ENCODE data around the gene TTLL5.
A peak's percentile ranks its signal among the peaks of the same experiment; 100 is the strongest.

Gene TTLL5

DNA sequence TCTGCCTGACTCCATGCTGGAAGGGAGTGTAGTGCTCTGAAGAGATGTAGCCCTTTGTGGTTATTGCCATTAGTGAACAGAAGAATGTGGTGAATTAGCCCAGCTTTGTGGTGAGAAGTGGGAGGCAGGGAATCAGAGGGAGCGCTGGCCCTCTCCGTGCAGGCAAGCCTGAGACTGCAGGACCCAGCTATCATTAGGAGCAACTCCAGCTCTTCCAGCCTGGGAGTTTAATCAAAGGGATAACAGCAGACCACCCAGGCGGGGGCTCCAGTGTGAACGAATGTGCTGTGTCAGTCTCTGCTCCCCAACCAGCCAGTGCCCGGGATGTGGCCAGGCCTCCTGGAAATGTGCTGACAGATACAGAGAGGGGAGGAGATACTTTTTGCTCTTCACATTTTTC, 142.7 kb downstream of the TTLL5 start:
- DNase-seq (ENCODE audit: low read depth in 2 of 2): no peak

DNA sequence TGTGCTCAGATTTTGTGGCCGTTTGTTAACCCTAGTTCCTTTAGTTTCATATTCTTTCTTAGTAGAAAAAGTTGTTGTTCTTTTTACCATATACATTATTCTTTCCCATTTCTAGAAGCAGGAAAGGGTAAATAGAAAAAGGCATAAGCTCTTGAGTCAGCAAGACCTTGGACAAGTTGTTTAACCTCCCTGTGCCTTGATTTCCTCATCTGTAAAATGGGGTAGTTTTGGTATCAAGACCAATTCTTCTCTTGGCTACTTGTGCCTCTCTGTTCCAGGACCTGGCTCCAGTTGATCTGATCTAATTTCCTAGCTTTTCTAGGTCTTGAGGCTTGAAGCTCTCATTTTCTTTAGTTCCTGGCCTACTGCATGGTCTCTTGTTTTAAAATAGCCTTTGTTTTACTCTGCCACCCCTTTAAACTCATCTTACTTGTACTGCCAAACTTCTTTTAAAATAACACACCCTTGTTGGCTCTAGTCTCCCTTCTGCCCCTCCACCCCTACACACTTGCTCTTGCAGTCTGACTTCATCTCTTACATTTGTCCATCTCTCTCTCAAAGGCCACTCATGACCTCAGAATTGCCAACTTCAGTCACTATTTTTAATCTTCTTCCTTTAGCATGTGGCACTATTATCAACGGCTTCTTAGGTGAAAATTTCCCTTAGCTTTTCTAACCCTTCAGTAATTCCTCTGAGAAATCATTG, 143.7 kb downstream of the TTLL5 start:
- DNase-seq (ENCODE audit: low read depth in 2 of 2): no peak

DNA sequence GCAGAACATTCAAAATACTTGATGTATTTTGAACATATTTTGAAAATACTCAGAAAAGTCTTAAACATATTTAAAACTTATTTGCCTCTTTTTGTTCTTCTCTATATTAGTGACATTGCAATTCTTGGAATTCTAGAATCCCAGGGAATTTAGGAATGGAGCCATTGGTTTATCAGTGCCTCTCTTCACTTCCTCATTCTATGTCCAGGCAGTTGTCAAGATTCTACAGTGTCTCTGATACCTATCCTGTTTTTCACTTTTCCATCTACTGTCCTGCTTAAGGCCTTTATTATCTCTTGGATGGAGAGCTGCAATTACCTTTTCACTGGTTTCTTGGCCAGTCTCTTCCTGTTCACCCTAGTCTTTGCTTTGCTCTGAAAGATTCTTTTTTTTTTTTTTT, 144.6 kb downstream of the TTLL5 start:
- DNase-seq (ENCODE audit: low read depth in 2 of 2): no peak

DNA sequence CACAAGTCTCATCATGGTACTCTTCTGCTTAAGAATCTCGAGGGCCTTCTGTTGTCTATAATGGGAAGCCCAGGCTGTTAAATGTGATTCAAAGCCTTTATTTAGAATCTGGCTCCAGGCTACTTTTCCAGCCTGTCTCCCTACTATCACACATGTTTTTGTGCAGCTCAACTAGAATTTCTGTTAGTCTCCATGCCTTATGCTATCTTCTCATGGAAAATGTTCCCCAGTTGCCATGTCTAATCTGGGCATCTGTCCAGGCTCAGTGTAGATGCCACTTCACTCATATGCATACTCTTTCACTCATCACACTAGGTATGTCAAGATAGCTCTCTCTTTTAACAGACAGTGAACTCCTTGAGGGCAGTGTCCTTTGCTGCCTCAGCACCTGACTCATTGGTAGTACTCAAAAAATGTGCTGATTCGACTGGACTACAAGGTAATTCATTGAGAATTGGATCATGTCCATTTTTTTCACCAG, 145.3 kb downstream of the TTLL5 start:
- no peak for DNase-seq (ENCODE audit: low read depth in 2 of 2)

DNA sequence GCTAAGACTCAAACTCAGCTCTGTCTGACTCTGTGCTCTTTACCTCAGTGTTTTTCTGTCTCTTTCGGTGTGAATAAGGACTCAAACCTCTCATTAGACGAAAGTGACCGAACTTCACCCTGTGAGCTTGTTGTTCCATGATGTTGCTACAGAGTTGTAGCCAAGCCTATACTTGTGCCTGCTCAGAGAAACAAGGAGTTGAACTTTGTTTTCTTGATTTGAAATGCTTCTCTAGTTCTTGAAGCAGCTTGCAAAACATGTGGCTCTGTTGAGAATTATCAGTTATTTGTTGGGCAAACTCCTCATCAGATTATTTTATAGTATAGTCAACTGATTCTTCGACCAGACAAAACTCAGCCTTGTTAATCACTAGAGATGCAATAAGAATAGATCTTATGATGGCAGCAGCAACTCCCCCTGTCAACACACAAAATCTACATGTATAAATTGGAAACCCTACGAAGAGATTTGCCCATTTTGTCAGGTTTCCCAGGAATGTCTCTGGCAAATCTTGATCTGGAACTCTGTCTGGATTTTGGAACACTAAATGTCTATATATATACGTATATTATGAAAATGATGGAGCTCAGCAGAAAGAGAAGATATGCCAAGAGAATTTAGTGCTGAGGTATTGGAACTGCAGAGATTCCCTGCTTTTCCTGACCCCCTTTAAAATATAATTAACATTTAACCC, 146.8 kb downstream of the TTLL5 start:
- DNase-seq (ENCODE audit: low read depth in 2 of 2): no peak

DNA sequence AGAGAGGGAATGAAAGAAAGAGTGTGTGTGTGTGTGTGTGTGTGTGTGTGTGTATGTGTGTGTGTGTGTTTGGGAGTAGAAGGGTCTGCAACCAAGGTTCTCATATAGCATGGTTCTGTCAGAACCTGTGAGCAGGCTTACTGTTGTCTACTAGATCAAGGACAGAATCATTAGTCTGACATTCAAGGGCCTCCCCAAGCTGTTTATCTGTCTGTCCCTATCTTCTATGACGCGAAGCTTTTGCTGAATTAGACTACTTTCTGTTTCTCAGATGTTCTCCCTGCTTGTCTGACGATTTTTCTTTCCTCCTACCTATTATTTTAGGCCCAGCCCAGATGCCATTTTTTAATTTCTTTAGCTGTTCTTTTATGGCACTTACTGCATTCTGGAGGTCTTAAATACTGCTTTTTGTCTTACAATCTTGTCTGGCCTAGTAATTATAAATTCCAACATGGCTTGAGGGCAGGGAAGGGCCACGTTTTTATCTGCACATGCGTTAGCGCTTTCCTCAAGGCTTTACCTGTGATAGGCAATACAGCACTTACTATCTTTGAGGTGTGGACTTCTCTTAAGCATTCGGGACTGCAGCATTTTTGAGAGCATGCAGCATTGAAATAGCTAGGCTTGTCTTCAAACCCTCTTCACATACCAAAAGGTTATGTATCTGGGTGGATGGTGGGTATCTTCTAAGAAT, 150.2 kb downstream of the TTLL5 start:
- DNase-seq (ENCODE audit: low read depth in 2 of 2): no peak

DNA sequence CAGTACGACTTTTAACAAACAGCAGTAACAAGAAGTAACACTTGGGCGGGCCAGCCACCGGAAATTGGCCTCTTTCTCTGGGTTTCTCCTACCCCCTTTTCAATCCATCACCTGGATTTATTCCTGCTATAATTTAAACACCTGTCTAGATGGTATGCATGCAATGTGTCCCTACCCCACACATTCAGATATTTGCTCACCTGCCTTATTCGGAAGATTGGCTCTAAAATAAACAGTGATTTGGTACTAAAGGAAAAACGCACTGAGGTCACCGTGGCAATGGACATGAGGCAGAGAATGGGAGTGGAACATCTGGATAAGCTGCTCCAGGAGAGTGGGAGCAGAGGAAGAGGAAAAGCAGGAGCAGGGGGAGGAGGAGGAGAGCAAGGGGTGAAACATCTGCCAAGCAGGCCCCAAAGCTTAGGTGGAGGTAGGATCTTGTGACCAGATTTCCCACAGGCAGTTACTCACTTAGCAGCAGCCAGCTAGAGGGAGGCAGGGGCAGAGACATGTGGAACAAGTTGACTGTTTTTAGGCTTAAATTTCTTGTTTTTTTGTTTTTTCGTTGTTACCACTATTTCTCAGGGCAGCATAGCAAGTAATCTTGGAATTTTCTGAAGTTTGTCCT, 150.9 kb downstream of the TTLL5 start:
- no peak for DNase-seq (ENCODE audit: low read depth in 2 of 2)

DNA sequence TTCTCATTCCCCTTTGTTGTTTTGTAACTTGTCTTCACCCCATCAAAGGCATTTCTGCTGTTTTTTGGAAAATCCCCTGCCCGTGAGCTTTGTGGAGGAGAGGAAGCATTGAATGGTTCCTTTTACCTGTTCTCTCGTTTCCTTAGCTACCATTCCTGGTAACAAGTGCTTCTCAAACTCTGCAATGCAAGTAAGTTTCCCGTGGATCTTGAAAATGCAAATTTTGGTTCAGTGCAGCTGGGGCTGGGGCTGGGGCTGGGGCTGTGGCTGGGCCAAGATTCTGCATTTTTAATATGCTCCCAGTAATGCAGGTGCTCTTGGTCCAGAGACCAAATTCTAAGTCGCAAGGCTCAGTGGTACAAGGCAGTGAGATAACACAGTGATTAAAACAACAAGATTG, 151.6 kb downstream of the TTLL5 start:
- no peak for DNase-seq (ENCODE audit: low read depth in 2 of 2)

DNA sequence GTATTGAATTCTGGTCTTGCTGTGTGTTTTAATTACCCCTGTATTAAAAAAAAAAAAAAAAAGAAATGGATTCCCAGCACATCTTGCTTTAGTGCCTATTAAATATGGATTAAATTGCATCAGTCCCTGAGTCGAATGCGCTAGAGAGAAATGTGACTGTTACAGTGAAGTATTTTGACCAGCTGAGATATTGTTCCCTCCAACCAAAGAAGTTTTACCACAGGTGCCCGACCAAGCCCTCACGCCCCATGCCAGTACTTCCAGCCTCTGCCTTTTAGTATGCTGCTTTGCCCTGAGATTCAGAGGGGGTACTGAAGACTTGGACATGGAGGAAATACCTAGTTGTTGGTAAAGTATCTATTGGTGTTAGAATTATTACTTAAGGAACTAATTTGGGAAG, 159.7 kb downstream of the TTLL5 start:
- DNase-seq (ENCODE audit: low read depth in 2 of 2): no peak

DNA sequence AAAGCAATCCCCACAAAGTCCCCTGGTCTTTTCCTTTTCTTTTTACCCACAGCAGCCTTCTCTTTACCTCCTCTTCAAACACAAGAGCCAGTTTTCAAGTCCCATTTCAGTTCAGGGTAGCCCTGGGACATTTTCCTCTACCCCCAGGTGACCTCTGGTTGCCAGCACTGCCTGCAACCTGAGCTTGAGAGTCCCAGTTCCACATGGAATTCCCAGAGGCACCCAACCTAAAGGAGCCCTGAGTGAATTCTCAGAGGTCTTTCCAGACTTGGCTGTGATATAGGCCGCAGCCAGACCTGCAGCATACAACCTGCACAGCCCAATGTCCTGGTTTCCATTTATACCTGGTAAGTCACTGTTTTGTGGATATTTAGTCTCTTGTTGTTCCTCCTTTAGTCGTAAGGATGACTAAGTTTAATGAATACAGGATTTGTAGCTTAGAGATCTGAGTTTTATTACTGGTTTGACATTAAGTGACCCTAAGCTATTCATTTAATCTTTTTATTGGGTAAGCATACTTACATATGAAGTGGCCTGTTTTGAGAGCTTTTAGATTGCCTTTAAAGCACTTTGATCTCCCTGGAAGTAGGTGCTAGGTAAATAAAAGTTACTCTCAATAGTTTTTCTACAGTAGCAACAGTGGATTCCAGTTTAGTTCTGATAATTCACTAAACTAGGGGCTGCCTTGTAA, 160.9 kb downstream of the TTLL5 start:
- DNase-seq (ENCODE audit: low read depth in 2 of 2): no peak

DNA sequence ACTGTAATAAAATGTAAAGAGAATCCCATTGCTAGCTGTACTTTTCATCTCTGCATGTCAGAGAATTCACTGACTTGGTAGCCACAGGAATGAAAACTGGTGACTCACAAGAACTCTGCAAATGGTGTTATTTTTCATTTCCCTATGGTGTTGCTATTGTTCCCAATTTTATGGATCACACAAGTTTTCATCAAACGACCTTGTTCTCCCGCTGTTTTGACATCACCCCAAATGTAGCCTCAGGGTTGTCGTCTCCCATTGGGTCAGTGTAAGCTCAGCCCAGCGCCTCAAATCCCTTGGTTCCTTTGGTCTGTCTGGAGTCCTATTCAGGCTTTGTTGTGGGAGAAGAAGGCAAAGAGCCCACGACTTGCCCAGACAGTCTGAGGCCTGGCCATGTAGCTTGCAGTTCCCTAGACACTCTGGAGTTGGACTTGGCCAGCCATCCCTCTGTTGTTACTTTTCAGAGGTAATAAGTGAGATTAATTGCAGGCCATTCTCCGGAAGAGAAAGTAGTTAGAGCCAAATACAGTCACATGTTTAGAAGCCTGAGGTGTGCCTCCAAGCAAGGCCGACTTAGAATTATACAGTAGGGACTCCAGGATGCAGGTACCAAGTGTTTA, 161.6 kb downstream of the TTLL5 start:
- no peak for DNase-seq (ENCODE audit: low read depth in 2 of 2)

DNA sequence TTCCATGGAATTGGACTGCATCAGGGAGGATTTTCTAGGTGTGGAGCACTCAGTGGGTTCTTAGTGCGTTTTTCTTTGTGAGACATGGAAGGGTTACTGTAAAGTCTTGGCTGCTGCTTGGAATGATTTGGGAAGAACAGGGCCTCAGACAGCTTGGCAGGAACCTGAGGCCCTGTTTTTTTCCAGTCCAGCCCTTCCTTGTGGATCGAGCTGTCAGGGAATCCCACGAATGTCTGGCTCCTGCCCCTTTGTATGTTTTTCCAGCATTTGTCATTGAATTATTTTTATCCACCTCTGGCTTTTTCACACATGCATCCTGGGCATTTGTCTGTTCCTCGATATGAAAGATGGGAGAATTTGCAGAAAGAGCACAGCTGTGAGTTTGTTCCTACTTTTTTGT, 162.3 kb downstream of the TTLL5 start:
- no peak for DNase-seq (ENCODE audit: low read depth in 2 of 2)

DNA sequence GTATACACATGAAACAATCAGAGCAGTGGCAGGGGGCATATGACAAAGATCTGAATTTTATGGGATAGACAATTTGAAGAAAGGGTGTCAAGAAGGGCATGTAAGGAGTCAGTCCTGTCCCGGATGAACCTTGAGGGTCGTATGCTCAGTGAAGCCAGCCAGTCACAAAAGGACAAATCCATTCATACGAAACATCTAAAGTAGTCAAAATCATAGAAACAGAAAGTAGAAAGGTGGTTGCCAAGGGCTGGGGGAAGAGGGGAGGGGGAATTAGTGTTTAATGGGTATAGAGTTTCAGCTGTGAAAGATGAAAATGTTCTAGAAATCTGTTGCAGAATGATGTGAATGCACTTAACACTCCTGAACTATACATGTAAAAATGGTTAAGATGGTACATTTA, 163.3 kb downstream of the TTLL5 start:
- no peak for DNase-seq (ENCODE audit: low read depth in 2 of 2)

DNA sequence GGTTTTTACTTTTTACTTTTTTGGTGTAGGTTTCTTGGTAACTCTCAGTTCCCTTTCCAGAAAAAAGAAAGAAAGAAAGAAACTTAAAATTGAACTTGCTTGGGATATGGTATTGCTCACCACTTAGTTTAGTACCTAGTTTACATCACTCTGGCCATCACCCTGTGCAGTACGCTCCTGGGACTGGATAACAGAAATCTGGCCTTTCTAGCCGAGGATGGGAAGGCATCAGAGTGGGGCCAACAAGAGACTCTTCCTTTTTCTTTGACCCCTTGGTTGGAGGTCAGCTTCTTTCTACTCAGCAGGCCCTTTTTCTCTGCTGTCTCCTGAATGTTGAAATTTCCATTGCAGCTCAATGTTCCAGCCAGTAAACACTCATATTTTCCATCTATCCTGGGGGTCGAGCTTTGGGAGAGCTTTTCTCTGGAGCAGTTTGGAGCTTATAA, 164.1 kb downstream of the TTLL5 start:
- DNase-seq (ENCODE audit: low read depth in 2 of 2): no peak

DNA sequence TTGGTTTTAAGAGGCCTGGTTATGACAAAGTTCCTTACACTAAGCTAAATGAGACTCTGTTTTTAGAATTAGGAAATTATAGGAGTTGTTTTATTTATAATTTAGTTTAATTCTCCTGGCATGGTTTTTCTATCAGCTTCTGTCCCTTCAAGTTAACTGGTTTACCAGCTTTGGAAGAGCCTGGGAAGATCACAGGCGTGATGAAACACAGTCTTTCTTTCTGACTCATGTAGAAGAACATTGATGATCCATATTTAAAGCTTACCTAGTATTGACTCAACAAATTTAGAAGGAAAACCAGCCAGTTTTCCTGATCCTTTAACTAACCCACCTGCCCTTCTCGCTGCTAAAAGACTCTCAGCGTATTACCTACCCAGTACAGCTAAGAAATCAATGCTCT, 165.6 kb downstream of the TTLL5 start:
- DNase-seq (ENCODE audit: low read depth in 2 of 2): no peak

DNA sequence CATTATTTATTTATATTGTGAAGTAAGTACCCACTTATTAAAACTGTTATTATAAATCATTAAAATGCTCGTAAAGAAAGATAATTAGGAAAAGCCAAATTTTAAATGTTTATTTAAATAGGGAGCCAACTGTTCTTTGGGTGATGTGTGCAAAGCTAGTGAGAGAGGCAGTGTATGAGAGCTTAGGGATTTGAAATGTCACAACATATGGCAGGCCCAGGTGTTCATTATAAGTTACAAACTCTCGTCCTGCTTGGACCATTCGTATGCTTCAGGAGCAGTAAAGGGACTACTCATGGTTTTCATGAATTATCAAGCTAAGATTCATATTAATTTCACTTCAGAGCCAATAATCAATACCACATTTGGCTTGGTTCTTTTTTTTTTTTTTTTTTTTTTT, 166.3 kb downstream of the TTLL5 start:
- no peak for DNase-seq (ENCODE audit: low read depth in 2 of 2)

DNA sequence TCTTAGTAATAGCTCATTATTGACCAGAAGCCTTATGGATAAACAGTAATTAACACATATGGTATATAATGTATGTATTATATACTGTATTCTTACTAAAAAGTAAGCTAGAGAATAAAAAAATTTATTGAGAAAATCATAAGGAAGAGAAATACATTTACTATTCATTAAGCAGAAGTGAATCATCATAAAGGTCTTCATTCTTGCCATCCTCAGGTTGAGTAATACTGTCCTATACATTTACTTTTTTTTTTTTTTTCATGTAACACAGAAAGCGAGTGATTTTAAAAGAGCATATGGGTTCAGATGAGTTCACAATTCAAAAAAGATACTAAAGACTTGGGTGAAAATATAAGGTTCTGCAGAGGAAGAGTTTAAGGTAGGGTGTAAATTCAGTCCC, 168.3 kb downstream of the TTLL5 start:
- no peak for DNase-seq (ENCODE audit: low read depth in 2 of 2)

DNA sequence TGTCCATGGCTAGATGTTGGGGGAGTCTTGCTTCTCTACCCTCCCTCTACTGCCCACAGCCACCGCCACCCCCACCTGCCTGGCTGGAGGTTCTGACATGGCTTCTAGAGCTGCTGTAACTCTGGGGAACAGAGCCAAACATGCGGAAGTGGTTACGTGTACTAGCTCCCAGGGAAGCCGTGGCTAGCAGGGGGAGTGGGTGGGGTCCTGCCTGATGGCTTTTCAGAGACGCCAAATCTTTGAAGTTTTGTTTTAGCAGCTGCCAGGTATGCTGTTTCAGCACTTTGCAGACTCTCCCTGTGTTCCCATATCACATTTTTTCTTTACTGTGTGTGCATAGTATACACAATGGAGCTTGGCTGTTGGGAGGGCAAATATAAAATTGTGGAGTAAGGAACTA, 170.4 kb downstream of the TTLL5 start:
- DNase-seq (ENCODE audit: low read depth in 2 of 2): peak in 1 of 2 donors; percentile 22

DNA sequence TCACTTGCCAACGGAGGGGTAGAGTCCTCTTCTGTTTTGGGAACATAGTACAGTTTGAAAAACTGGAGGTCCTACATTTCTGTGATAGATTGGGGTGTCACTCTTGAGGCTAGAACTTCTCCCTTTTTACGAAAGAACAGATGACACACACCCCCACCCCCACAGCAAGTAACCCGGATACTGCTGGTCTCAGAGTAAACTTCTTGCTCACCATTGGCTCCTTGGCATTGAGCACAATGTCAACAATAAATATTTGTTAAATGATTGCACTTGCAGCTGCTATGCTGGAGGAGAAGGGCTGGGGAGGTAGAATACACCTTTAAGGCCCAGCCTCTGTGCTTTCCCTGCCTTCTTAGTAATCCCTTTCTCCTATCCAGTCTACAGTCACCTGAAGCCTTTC, 170.9 kb downstream of the TTLL5 start:
- no peak for DNase-seq (ENCODE audit: low read depth in 2 of 2)

DNA sequence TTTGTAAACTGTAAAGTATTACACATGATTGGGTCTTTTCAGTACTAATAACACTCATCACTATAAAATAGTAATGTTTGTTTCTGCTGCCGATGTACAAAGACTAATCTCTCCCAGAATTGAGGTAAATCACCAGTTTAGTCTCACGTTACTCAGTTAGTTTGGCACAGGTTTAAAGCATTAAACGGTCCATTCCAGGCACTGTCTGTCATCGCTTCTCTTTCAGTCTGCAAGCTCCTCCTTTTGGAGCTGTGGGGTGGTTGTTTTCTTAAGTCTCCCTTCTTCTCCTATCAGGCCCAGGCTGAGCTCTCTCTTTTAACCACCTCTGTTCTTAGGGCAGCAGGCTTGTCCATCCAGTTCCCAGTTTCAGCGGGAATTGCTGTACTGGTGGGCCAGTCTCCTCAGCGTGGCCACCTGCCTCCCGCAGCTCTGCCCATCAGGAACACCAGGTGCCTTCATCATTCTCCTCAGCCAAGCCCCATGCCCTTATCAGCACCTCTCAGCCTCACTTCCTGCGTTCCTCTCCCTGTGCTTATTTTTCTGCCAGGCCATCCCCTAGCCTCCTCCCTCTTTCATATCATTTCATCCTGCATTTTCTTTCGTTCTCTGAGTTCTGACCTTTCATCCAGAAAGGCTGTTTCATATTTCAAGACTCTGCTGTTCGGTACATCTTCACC, 171.7 kb downstream of the TTLL5 start:
- no peak for DNase-seq (ENCODE audit: low read depth in 2 of 2)

Data from stimulated activated CD4-positive, alpha-beta T cell treated with anti-CD3 and anti-CD28 coated beads, Interleukin-1b, Interleukin-23, amount 100 ng/mL, for 4 hours (primary cell).